Choroid plexus epithelial cell (primary cell): Measurements from ENCODE around the gene RABGAP1L.

Source experiments
- DNase-seq: peaks from one replicate; pipeline ENCODE4 v3.0.0-alpha.2; 2010; ENCODE audit warnings: low read depth
- H3K4me3 ChIP-seq: 2 replicates; pipeline ENCODE4 v1.5.1; 2011; ENCODE audit warnings: low read depth, mild to moderate bottlenecking, control low read depth, low read length, moderate library complexity
- CTCF ChIP-seq: conservative IDR thresholded peaks from 2 replicates; pipeline ENCODE4 v1.5.1; 2011; ENCODE audit warnings: low read depth, mild to moderate bottlenecking, control low read depth, inconsistent platforms, low read length, moderate library complexity

RABGAP1L gene

GRCh38 chr1:174920093-174920492, 760.8 kb downstream of the RABGAP1L start:
- no peak for TF ChIP-seq CTCF
- DNase-seq = no peak
- H3K4me3 ChIP-seq = no peak overlapping the region

GRCh38 chr1:174922121-174922520, 762.8 kb downstream of the RABGAP1L start:
- TF ChIP-seq CTCF = no peak
- no peak for DNase-seq
- no peak overlapping the region for H3K4me3 ChIP-seq

- no peak for TF ChIP-seq CTCF
- H3K4me3 ChIP-seq = no peak overlapping the region
- no peak for DNase-seq
Observed at GRCh38 chr1:174923820-174924219, 764.5 kb downstream of the RABGAP1L start.

GRCh38 chr1:174928541-174928940, 769.2 kb downstream of the RABGAP1L start:
- H3K4me3 ChIP-seq = no peak overlapping the region
- TF ChIP-seq CTCF = no peak
- no peak for DNase-seq

- no peak for DNase-seq
- no peak for TF ChIP-seq CTCF
- no peak overlapping the region for H3K4me3 ChIP-seq
Observed at GRCh38 chr1:174931214-174931613, 771.9 kb downstream of the RABGAP1L start.

- TF ChIP-seq CTCF = peak; percentile 32
- no peak for DNase-seq
- no peak overlapping the region for H3K4me3 ChIP-seq
Observed at GRCh38 chr1:174932587-174932986, 773.3 kb downstream of the RABGAP1L start.

GRCh38 chr1:174935961-174936727, 776.8 kb downstream of the RABGAP1L start:
- TF ChIP-seq CTCF = no peak
- no peak overlapping the region for H3K4me3 ChIP-seq
- no peak for DNase-seq
